ENCODE results near the gene RECQL.

DNA sequence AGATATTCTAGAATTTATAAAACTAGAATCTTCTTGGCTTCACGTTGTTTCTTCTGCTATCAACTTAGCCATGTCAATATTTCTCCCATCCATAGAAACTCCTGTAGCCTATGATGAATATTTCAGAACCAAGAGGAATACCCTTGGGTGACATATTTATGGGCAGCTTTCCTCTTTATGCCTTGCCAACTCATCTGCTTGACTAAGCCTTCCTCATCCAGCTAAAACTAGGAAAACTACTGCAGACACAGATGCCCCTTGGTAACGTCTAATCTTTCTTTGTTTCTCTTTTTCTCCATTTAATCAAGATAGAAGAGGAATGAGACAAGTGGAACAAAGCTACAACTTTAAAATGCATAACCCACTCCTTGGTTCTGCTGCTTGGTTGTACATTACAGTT, 6.4 kb upstream of the RECQL start:
- TF ChIP-seq, protein P1, sequence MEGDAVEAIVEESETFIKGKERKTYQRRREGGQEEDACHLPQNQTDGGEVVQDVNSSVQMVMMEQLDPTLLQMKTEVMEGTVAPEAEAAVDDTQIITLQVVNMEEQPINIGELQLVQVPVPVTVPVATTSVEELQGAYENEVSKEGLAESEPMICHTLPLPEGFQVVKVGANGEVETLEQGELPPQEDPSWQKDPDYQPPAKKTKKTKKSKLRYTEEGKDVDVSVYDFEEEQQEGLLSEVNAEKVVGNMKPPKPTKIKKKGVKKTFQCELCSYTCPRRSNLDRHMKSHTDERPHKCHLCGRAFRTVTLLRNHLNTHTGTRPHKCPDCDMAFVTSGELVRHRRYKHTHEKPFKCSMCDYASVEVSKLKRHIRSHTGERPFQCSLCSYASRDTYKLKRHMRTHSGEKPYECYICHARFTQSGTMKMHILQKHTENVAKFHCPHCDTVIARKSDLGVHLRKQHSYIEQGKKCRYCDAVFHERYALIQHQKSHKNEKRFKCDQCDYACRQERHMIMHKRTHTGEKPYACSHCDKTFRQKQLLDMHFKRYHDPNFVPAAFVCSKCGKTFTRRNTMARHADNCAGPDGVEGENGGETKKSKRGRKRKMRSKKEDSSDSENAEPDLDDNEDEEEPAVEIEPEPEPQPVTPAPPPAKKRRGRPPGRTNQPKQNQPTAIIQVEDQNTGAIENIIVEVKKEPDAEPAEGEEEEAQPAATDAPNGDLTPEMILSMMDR (IDR thresholded peaks at IDR 0.05; ENCODE audit: insufficient read depth, low read length): no peak
- TF ChIP-seq POLR2AphosphoS5 (IDR thresholded peaks at IDR 0.05; ENCODE audit: low read depth) (no peak), SPI1 (IDR thresholded peaks at IDR 0.05; ENCODE audit: borderline replicate concordance, low read depth) (no peak)
- TF ChIP-seq, protein P2, sequence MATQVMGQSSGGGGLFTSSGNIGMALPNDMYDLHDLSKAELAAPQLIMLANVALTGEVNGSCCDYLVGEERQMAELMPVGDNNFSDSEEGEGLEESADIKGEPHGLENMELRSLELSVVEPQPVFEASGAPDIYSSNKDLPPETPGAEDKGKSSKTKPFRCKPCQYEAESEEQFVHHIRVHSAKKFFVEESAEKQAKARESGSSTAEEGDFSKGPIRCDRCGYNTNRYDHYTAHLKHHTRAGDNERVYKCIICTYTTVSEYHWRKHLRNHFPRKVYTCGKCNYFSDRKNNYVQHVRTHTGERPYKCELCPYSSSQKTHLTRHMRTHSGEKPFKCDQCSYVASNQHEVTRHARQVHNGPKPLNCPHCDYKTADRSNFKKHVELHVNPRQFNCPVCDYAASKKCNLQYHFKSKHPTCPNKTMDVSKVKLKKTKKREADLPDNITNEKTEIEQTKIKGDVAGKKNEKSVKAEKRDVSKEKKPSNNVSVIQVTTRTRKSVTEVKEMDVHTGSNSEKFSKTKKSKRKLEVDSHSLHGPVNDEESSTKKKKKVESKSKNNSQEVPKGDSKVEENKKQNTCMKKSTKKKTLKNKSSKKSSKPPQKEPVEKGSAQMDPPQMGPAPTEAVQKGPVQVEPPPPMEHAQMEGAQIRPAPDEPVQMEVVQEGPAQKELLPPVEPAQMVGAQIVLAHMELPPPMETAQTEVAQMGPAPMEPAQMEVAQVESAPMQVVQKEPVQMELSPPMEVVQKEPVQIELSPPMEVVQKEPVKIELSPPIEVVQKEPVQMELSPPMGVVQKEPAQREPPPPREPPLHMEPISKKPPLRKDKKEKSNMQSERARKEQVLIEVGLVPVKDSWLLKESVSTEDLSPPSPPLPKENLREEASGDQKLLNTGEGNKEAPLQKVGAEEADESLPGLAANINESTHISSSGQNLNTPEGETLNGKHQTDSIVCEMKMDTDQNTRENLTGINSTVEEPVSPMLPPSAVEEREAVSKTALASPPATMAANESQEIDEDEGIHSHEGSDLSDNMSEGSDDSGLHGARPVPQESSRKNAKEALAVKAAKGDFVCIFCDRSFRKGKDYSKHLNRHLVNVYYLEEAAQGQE (IDR thresholded peaks at IDR 0.05; ENCODE audit: insufficient replicate concordance, low read depth): no peak

All from HL-60 (cell line).